Fibroblast of the aortic adventitia (primary cell): Measurements from ENCODE around the gene MASP1. TPM values are rescaled to one million over a fixed set of nuclear protein-coding genes. Genes with fewer than 3 reads are reported as not detected.

Experiments
- DNase-seq: peaks from one replicate; pipeline ENCODE4 v3.0.0-alpha.2; 2010; ENCODE audit warnings: low read depth
- H3K4me3 ChIP-seq: 2 replicates; pipeline ENCODE4 v1.5.1; 2011; ENCODE audit warnings: low read depth, mild to moderate bottlenecking, control low read depth, low read length, moderate library complexity
- CTCF ChIP-seq: IDR thresholded peaks from 2 replicates; pipeline ENCODE4 v1.5.1; 2011; ENCODE audit warnings: mild to moderate bottlenecking, low read length, control low read depth, inconsistent platforms; ENCODE audit not compliant: insufficient read depth
- total RNA-seq: library from RNA; depleted of rRNA; stranded (reverse); fragments of >200 nt; gene quantifications from 2 replicates; pipeline ENCODE4 v1.2.3, GENCODE V29; 2012; ENCODE audit warnings: low replicate concordance

Gene MASP1
- total RNA-seq, 1 donor = 19.2 TPM

GRCh38 chr3:187210545-187211327, 80.8 kb downstream of the MASP1 start:
- peak; percentile 97 for DNase-seq
- TF ChIP-seq CTCF = no peak
- H3K4me3 ChIP-seq = no peak overlapping the region

- H3K4me3 ChIP-seq = no peak overlapping the region
- no peak for DNase-seq
- no peak for TF ChIP-seq CTCF
These were observed 81.4 kb downstream of the MASP1 start for GRCh38 chr3:187210091-187210490.

- no peak for TF ChIP-seq CTCF
- peak; percentile 88 for DNase-seq
These were observed 82.0 kb downstream of the MASP1 start for GRCh38 chr3:187209491-187209890.

GRCh38 chr3:187208159-187208558, 83.4 kb downstream of the MASP1 start:
- DNase-seq = peak; percentile 84
- TF ChIP-seq CTCF = no peak

More at GRCh38 chr3:187209491-187209890, 82.0 kb downstream of the MASP1 start:
- H3K4me3 ChIP-seq = no peak overlapping the region

GRCh38 chr3:187207624-187208023, 83.9 kb downstream of the MASP1 start:
- no peak overlapping the region for H3K4me3 ChIP-seq
- peak; percentile 20 for DNase-seq
- no peak for TF ChIP-seq CTCF

More at GRCh38 chr3:187208159-187208558, 83.4 kb downstream of the MASP1 start:
- no peak overlapping the region for H3K4me3 ChIP-seq

- no peak for DNase-seq
- no peak for TF ChIP-seq CTCF
- H3K4me3 ChIP-seq = no peak overlapping the region
These were observed 84.5 kb downstream of the MASP1 start for GRCh38 chr3:187207062-187207461.
